Osteocyte (in vitro differentiated cells): ENCODE results near the gene INPP4B. TPM values are rescaled to one million over a fixed set of nuclear protein-coding genes. Genes with fewer than 3 reads are reported as not detected.

Source experiments
- DNase-seq: peaks from one replicate; pipeline ENCODE4 v3.0.0; 2021; ENCODE audit warnings: mixed read lengths; ENCODE audit not compliant: unreplicated experiment; ENCODE audit errors: extremely low spot score
- H3K27ac Mint-ChIP-seq: one replicate; pipeline ENCODE4 v1.8.0; 2021; ENCODE audit warnings: mild to moderate bottlenecking, mixed read lengths; ENCODE audit not compliant: unreplicated experiment
- H3K27me3 Mint-ChIP-seq: one replicate; pipeline ENCODE4 v1.8.0; 2021; ENCODE audit warnings: mixed read lengths; ENCODE audit not compliant: unreplicated experiment
- H3K36me3 Mint-ChIP-seq: one replicate; pipeline ENCODE4 v1.8.0; 2021; ENCODE audit warnings: mixed read lengths; ENCODE audit not compliant: unreplicated experiment
- H3K4me1 Mint-ChIP-seq: one replicate; pipeline ENCODE4 v1.8.0; 2021; ENCODE audit warnings: mixed read lengths; ENCODE audit not compliant: unreplicated experiment
- H3K4me3 Mint-ChIP-seq: one replicate; pipeline ENCODE4 v1.8.0; 2021; ENCODE audit warnings: mild to moderate bottlenecking, moderate library complexity, mixed read lengths; ENCODE audit not compliant: unreplicated experiment
- H3K9me3 Mint-ChIP-seq: one replicate; pipeline ENCODE4 v1.8.0; 2021; ENCODE audit warnings: mixed read lengths; ENCODE audit not compliant: unreplicated experiment
- CTCF ChIP-seq: fragments of 200-600 bp; sonication (generic); IDR thresholded peaks from 2 replicates; pipeline ENCODE4 v1.5.0; 2021; ENCODE audit warnings: antibody characterized with exemption, mild to moderate bottlenecking, moderate library complexity
- total RNA-seq: library from RNA; stranded (reverse); gene quantifications from 2 replicates; pipeline ENCODE4 v1.2.1, GENCODE V29; 2021

The INPP4B gene
- total RNA-seq, 1 donor from 2014 or later, result 10.9 TPM

- no peak for TF ChIP-seq CTCF
- DNase-seq, result no peak
- Mint-ChIP-seq H3K4me1 (peaks cover 50% of the 10 kb centered on the region), H3K9me3 (no peaks in the 10 kb centered on the region), H3K4me3 (no peak overlapping the region), H3K27me3 (no peaks in the 10 kb centered on the region), H3K27ac (peak overlapping the region; percentile 70), H3K36me3 (no peaks in the 10 kb centered on the region)
Measured at GRCh38 chr4:142378179-142378578, 467.9 kb downstream of the INPP4B start.

DNA sequence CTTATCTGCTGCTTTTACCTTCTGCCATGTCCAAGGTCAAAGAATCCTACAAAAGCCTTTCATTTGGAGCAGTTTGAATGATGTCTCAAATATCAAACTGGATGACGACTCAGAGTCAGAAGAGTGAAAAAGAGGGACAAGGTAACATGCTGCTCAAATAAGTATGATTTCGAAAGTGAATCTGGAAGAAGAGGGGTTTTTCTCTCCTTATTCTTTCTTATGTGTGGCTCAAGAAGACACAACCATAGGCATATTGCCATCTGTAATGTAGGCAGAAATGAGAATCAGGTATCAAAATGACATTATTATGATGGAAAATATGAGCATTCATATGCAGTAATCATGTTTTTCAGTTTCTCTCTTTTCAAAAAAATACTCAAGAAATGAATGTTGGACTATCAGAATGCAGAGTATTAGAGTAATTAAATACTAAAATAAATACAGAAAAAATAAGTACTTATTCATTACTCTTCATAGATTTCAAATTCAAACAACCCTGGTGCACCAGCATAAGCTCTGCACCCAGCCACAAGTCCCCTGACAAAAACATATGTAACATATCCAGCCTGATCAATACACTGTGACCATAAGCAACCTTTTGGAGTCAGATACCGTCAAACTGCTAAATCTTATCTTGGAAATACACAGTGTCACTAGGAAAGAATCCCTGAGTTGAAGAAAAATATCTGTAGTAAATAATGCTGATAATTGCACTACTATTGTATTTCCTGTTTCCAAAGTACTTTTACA is 468.6 kb downstream of the INPP4B start:
- Mint-ChIP-seq H3K36me3 (no peaks in the 10 kb centered on the region), H3K27me3 (no peaks in the 10 kb centered on the region), H3K27ac (peak overlapping the region; percentile 70), H3K9me3 (no peaks in the 10 kb centered on the region), H3K4me1 (peaks cover 57% of the 10 kb centered on the region), H3K4me3 (no peak overlapping the region)
- DNase-seq, result no peak
- no peak for TF ChIP-seq CTCF

GRCh38 chr4:142376204-142376603 is 469.9 kb downstream of the INPP4B start:
- Mint-ChIP-seq H3K27ac (no peak overlapping the region), H3K36me3 (peaks cover 2% of the 10 kb centered on the region), H3K27me3 (no peaks in the 10 kb centered on the region), H3K9me3 (peaks cover 3% of the 10 kb centered on the region), H3K4me1 (peaks cover 61% of the 10 kb centered on the region), H3K4me3 (no peak overlapping the region)
- TF ChIP-seq CTCF, result no peak
- no peak for DNase-seq

GRCh38 chr4:142373610-142374009 is 472.5 kb downstream of the INPP4B start:
- H3K27me3 Mint-ChIP-seq, result no peaks in the 10 kb centered on the region
- DNase-seq, result no peak
- TF ChIP-seq CTCF, result no peak
- H3K27ac Mint-ChIP-seq, result peak overlapping the region; percentile 35
- H3K4me1 Mint-ChIP-seq, result peaks cover 45% of the 10 kb centered on the region
- peaks cover 9% of the 10 kb centered on the region for H3K36me3 Mint-ChIP-seq
- H3K9me3 Mint-ChIP-seq, result peaks cover 14% of the 10 kb centered on the region
- no peak overlapping the region for H3K4me3 Mint-ChIP-seq

DNA sequence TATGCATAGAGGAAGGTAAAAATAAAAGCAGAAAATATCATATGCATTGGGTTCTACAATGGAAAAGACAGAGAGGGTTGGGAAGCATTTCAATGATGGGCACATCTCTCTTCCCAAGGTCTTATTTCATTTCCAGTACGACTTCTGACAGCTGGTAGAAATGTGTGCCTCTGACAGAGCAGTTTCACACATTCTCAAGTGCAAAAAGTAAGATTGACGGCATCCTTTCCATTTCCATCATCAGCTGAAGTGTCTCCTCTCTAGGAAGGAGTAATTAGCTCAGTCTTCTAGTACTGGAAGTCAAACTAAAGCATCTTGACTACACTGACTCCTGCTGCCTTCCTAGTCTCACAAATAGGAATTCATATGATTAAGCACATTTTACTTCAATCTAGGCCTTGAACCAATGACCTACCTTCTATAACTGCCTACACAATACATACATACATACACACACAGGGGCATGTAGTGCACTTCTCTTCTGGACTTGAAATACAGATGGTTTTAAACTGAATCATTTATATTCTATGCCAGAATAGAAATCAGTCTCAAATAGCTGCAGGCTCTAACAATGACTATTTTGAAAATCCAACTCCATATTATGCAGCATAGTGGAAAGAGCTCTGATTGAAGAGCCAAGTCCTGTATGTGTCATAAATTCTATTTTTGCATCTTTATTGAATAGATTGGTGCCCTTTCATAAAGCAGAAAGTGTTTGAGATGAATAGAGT is 473.4 kb downstream of the INPP4B start:
- Mint-ChIP-seq H3K27me3 (no peaks in the 10 kb centered on the region), H3K9me3 (peaks cover 16% of the 10 kb centered on the region), H3K27ac (peak overlapping the region; percentile 19), H3K36me3 (peaks cover 12% of the 10 kb centered on the region), H3K4me1 (peaks cover 42% of the 10 kb centered on the region), H3K4me3 (no peak overlapping the region)
- no peak for DNase-seq
- TF ChIP-seq CTCF, result no peak
